HG02885 (cell line): ENCODE measurements around the gene PRKCZ.

Experiments
- ATAC-seq: cut with Tn5 transposase; IDR thresholded peaks from one replicate; pipeline ENCODE4 v1.9.1; 2021; ENCODE audit warnings: mild to moderate bottlenecking; ENCODE audit not compliant: unreplicated experiment, poor library complexity

PRKCZ gene

DNA sequence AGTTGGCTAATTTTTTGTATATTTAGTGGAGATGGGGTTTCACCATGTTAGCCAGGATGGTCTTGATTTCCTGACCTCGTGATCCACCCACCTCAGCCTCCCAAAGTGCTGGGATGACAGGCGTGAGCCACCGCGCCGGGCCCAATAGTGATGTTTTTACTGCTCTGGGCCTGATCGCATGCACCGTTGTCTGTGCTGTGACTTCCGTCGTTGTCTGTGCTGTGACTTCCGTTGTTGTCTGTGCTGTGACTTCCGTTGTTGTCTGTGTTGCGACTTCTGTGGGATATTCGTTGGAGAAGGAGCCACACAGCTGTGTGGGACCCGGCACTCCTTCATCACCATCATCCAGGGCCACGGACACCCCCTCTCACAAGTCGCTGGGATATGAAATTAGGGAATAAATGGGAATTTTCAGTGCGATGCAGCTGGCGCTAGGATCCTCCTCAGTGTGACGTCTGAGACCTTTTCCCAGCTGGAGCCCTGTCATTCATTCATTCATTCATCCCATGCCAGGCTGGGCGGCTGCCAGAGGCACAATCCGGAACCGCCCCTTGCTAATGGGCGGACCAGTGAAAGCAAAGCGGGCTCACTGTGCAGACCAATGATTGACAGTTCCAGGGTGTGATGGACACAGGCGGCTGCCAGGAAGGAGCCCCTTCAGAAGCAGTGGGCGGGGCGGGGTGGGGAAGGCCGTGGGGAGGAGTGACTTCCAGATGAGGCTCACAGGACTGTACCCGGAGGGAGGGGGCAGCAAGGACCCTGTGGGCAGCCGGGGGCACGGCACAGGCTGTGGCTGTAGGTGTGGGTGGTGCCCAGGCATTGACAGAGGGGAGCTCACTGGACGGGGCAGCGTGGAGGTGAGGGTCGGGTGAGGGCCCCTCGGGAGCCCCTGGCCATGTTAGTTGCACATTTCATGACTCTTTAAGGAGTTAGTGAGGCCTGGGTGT lies 48.9 kb downstream of the PRKCZ start:
- no peak for ATAC-seq

DNA sequence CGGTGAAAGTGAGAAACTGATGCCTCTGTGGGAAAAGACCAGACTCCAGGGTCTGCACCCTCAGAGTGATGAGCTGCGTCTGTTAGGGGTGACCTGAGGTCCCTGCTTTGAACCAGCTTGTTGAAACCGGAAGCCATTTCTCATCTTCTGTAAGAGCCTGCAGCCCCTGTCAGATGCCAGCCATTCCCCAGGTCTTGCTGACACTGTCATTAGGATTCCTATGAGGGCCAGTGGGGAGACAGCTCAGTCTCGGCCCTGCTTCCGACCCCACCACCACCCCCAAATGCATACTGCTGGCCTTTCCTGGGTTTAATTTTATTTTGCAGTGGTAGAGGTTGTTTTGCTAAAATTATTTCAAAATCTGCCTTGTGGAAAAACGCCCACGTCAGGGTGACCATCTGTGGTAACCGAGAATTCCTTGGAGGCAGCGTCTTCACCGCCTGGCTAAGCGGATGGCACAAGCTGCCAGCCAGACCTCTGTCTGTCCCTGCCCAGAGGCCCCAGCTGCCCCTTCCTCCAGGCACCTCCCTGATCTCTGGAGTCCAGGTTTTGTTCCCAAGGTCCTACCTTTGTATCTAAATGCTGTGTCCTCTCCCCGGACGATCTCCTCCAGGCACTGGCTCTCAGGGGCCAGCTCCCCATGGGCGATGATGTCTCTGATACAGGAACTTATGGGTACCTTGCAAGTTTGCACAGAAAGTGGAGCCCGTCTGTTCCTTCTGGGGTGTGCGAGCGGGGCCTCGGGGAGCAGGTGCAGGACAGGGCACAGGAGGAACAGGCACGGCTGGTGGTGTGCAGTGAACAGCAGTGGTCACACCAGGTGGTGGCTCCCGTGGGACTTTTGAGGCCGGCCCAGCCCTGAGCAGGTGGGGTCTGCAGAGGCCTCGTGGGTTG lies 49.9 kb downstream of the PRKCZ start:
- ATAC-seq: no peak

DNA sequence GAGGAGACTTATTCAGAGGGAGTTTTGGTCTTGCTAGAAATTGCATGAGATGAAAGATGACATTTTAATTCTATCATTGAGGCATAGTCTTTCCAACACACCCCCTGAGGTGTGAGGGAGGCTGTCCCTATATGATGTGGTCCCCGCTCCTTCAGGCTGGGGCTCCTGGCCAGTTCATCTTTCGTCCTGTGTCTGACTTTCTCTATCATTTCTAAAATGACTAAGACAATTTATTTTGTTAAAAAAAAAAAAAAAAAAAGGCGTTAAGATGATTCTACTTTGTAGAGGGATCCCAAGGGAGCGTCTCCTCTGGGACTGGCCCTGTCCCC lies 50.5 kb downstream of the PRKCZ start:
- ATAC-seq: no peak

DNA sequence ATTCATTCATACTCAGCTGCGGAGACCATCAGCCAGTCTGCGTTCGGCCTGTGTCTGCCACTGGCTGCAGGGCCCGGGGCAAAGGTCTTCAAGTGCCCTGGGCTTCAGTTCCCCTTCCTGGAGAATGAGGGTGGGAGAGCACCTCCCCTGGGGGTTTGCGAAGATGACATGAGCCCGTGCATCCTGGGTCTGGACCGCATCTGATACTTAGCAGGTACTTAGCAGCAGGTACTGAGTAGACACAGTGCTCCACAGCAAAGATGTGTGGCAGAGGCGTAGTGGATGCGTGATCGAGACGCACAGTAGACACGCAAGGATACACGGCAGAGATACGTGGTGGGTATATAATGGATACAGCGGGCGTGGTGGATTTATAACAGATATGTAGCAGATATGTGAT lies 51.3 kb downstream of the PRKCZ start:
- no peak for ATAC-seq

DNA sequence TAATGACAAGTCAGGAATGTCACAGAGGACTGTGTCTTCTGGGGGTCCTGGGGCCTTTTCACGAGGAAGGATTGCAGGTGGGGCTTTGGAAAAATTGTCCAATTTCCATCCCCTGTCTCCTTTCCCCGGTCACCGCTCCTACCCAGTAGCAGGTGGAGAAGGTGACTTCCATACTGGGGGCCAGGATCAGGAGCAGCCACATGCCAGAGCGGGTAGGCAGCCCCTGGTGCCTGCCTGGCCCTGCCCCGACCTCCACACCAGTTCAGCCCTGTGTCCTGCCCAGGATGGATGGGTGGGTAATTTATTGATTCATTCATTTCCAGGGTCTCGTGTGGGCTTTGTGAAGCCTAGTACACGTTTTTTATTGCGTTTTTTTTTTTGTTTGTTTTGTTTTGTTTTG lies 51.7 kb downstream of the PRKCZ start:
- no peak for ATAC-seq

DNA sequence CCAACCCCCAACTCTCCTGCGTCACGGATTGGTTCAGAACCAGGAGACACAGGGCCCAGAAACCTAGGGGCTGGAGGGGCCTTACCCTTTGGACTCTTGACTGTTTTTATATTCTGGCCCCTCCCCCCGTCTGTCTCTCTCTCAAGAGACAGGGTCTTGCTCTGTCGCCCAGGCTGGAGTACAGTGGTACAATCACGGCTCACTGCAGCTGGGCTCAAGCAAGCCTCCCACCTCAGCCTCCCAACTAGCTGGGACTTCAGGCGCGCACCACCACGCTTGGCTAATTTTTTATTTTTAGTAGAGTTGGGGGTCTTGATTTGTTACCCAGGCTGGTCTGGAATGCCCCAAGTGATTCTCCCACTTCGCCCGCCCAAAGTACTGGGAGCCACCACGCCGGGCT lies 52.5 kb downstream of the PRKCZ start:
- ATAC-seq: no peak

DNA sequence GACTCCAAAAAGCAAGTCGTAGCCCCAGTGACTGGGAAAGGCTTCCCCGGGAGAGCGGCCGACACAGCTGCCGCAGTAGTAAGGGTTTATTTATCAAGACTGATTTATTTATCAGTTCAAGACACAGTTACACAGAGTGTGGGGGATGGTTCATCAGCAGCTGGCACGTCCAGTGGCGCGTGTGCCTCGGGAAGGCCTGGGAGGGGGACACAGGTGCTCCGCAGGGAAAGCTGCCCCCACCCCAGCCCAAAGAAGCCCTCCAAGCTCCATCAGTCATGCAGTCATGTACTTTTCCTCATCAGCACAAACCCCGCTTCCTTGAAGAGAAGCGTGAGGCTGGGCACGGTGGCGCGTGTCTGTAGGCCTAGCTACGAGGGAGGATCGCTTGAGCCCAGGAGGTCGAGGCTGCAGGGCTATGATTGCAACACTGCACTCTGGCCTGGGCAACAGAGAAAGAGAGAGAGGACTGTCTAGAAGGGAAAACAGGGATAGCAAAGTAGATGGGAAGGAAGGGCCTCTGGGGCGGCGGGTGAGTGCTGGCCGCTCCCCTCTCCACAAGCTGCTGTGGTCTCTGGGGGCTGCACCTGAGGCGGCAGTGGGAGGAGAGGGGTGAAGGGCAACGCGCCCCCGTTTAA lies 53.2 kb downstream of the PRKCZ start:
- ATAC-seq: no peak

DNA sequence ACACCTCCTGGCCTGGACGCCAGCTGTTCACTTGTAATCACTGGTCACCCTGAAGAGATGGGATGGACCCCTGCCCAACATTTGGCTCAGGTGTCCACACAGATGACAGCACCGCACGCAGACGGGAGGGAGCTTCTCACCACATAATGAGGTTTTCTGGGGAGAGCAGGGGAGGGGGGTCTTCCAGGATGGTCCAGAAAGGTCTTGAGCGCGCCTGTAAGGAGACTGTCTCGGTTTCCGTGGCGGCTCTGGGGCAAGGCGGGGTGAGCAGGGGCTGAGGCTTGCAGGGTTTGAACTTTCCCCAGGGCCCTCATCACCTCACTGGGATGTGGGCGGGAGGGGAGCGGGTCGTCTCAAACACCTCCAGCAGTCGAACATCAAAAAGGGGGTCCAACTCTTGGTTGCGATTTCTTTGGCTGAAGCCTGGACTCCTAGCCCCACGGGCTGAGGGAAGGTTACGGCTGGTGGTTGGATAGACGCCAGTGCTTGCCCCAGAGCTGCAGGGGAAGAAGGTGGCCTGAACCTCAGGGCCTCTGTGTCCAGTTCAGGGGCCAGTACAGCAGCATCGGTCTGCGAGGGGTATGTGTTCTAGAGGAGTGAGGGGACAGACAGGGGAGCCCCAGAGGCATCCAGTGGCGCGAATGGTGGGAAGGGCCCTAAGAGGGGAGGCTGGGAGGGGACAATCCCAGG lies 53.8 kb downstream of the PRKCZ start:
- no peak for ATAC-seq

DNA sequence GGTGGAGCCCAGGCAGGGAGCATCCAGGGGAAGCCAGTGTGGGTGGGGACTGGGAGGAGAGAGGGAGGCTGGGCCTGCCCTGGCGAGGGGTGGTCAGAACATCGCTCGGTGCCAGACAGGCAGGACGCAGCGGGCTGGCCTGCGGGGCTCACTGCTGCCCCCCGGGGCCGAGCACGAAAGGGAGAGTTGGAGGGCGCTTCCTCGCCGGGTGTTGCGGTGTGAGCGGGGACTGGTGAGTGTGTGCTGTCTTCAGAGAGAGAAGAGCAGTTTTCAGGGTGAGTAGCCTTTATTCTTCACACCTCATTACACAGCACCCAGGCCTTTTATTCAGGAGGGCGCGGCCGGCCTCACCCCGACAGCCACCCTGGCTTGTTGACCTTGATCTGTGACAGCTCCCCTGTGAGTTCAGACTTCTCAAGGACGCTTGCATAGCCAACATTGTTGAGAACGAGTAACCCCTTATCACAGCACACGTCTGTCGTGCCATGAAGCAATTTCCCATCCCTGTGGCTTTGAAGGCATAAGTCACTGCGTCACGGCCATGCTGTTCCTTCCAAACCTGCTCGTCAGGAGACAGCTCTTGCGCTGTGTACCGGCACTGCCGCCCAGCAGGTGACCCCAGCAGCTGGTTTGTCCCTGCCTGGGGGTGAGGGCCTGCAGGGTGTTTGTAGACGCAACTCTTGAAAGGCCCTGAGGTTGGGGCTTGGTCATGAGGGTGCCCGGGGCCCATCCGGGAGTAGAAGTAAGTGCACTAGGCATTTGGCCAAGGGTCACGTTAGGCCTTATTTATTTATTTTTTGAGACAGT lies 54.6 kb downstream of the PRKCZ start:
- no peak for ATAC-seq

DNA sequence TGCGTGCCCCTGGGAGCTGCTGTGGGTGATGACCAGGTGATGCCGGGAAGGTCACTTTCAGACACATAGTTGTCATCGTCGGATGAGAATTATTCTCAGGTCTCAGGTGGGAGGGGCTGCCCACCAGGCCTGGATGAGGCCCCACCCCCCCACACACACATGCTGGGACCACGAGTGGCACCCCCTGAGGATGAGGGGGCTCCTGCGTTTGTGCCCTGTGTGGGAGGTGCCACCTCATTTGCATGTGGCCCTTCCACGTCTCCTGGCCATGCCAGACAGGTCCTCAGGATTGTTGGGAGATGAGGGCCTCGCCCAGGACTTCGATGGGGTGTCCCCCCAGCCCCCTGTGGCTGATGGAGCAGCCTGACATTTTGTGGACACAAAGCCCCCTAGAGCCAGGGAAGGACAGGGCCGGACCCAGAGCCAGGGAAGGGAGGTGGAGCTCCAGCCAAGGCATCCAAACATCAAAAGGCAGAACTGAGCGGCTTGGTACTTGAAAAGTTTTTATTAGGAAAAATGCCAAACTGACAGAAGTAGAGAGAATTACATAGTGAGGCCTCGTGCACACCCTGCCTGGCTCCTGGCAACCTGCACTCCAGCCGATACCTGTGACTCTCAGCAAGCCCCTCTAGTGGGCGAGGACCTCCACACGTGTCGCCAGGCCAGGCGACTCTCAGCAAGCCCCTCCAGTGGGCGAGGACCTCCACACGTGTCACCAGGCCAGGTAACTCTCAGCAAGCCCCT lies 55.7 kb downstream of the PRKCZ start:
- no peak for ATAC-seq

DNA sequence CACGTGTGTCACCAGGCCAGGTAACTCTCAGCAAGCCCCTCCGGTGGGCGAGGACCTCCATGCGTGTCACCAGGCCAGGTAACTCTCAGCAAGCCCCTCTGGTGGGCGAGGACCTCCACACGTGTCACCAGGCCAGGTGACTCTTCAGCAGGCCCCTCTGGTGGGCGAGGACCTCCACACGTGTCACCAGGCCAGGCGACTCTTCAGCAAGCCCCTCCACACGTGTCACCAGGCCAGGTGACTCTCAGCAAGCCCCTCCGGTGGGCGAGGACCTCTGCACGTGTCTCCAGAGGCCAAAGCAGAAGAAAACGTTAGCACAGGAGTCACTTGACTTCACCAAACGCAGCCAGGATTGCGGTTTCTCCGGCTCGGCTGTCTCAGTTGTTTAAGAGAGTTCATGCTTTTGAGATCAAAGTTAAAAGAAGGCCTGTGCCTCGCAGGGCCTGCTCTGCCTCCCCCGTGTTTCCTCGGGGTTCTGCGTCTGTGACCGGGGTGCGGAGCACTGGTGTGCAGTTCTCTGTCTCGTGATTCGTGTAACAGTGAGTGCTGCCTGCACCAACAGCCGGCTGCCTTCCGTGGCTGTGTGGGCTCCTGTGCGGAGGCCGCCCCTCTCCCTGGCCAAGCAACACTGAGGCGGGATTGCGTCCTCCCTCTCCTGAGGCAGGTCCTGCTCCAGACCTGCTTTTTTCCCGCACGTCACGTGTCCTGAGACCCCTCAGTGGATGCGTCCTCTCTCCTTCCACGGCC lies 56.6 kb downstream of the PRKCZ start:
- ATAC-seq: no peak

DNA sequence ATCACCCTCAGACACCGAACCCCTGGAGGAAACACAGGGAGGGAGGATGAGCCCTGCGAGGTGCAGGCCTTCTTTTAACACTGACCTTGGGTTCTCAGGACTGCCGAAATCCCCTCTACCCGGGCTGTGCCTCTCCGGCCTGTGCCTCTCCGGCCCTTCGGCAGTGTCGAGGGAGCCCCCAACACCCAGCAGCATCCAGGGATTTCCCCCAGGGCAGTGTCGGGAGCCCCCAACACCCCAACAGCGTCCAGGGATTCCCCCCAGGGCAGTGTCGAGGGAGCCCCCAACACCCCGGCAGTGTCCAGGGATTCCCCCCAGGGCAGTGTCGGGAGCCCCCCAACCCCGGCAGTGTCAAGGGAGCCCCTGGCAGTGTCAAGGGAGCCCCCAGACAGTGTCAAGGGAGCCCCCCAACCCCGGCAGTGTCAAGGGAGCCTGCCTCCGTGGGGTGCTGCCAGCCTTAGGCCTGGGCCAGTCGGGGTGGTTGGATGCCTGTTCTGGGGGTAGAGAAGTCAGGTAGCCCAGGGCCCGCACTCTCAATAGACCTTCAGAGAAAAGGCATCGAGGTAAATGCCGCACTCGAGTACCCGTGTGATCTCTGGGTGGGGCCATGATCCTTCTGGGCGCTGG lies 57.5 kb downstream of the PRKCZ start:
- no peak for ATAC-seq

DNA sequence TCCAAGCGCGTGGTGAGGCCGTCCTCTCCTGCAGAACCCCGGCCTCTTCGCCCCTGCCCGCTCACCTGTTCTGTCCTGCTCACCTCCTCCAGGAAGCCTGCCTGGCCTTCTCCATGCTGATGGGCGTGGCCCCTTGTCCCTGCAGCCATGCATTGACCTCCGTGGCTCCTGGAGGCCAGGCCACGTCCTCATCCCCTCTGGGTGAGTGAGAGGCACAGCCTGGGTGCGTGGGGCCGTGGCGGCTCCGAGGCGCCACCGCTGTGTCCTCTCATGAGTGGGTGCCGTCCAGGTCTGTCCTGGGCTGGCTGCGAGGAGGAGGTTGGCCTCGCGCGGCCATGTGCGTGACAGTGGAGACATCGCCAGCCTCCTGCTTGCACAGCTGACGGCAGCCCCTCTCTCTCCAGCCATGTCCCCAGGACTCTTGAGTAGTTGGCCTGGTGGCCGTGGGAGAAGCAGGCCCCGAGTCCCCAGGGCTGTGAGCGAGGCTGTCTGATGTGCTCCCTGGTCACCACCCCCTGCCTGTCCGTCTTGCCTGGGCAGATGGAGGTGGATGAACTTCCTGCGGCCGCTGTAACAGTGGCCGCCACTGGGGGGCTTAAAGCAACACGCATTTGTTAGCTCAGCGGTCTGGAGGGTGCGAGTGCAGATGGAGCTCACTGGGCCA lies 58.1 kb downstream of the PRKCZ start:
- ATAC-seq: no peak

DNA sequence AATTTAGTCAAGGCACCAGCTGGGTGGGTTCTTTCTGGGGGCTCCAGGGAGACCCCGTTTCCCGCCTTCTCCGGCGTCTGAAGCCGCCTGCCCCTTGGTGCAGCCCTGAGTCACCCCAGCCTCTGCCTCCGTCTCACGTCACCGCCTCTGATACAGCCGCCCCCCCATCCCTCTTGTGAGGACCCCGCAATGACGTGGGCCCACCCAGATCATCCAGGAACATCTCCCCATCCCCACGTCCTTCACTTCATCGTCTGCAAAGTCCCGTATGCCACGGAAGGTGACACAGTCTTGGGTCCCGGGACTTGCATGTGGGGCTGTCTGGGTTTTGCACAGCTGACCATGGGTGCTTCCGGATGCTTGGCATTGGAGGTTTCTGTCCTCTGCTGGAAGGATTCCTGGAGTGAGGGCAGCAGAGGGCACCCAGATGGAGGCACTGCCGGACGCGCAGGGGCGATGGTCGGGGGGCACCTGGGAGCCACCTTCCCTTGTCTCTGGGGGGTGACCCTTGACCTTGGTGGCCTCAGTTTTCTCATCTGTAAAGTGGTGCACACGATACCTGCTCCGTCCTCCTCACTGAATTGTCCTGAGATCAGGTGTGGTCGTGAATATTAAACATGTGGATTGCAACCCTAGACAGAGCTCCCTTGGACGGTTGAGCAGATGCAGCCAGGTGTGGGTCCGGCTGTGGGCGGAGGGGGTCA lies 58.8 kb downstream of the PRKCZ start:
- ATAC-seq: no peak

DNA sequence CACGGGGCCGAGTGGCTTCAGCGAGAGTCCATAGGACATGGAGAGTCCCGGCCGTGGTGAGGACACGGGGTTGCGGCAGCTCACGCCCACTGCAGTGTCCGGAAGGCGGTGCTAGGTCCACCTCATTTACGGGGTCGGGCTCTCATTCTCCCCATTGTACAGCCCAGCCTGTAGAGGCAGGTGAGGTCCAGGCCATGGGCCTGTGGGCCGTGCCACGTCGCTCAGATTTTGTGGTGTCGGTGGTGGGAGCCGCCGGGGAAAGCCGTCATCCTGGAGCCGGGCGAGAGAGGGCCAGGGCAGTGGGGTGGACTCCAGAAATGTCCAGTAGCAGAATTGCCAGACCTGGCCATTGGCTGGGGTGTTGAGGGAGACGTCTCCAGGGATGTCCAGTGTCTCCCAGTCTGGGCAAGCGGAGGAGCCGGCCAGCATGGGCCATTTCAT lies 59.4 kb downstream of the PRKCZ start:
- ATAC-seq: no peak

DNA sequence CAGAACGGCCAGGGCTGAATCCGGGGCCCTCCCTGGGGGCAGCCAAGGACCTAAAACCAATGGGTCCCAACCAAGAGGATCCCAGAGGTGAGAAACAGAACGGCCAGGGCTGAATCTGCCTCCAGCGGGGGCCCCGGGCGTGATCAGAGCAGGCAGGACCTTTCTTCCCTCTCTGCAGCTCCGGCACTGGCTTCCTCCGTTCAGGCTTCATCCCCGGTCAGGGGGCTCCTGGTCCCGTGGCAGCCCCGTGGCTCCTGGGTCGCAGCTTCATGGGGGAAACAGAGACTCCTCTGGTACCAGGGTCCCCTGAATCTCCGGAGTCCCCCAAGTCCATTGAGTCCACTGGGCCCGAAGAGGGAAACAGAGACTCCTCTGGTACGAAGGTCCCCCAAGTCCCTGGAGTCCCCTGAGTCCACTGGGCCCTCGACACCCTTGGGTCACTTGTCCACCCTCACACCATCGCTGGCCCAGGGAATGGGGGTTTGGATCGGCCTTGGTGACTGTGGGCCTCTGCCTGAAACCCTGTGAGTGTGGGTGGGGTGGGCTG lies 60.1 kb downstream of the PRKCZ start:
- ATAC-seq: no peak
